CD8-positive, alpha-beta memory T cell (primary cell): Measurements from ENCODE around the gene CIPC. TPM values are rescaled to one million over a fixed set of nuclear protein-coding genes. Genes with fewer than 3 reads are reported as not detected.

Experiments
- CTCF ChIA-PET: fragments of 350-600 bp; sonication (Branson Sonifier 250); formaldehyde crosslinking; loops from one replicate; lab custom pipeline; 2021; ENCODE audit warnings: antibody characterized with exemption; lab: Charles Lee
- POLR2A ChIA-PET: fragments of 350-600 bp; sonication (Branson Sonifier 250); formaldehyde crosslinking; loops from one replicate; lab custom pipeline; 2021; ENCODE audit warnings: antibody characterized with exemption; lab: Charles Lee
- DNase-seq, 5 donors: peaks; one replicate each; pipeline versions ENCODE4 v3.0.0 to v3.0.0-alpha.2; 2020 to 2022; ENCODE audit warnings: mixed read lengths in 1 of 5
- H3K27ac ChIP-seq: one replicate; pipeline ENCODE4 v1.7.0; 2013; ENCODE audit warnings: low read depth, mild to moderate bottlenecking, low read length, moderate library complexity
- H3K27me3 ChIP-seq: 2 replicates; pipeline ENCODE4 v1.7.0; 2013; ENCODE audit warnings: low read length, mild to moderate bottlenecking; ENCODE audit not compliant: insufficient read depth, poor library complexity, severe bottlenecking
- H3K36me3 ChIP-seq: 2 replicates; pipeline ENCODE4 v1.7.0; 2013; ENCODE audit warnings: mild to moderate bottlenecking, low read length, moderate library complexity; ENCODE audit not compliant: insufficient read depth
- H3K4me1 ChIP-seq: 2 replicates; pipeline ENCODE4 v1.7.0; 2013; ENCODE audit warnings: mild to moderate bottlenecking, low read length, moderate library complexity; ENCODE audit not compliant: insufficient read depth
- H3K4me3 ChIP-seq: 2 replicates; pipeline ENCODE4 v1.7.0; 2013; ENCODE audit warnings: mild to moderate bottlenecking, low read length
- H3K9me3 ChIP-seq: 2 replicates; pipeline ENCODE4 v1.7.0; 2013; ENCODE audit warnings: mild to moderate bottlenecking, low read length
- H3K27ac Mint-ChIP-seq, 8 donors: one replicate each; pipeline ENCODE4 v1.8.0; 2020 to 2021; ENCODE audit warnings: mixed read lengths in 8 of 8, mild to moderate bottlenecking in 6 of 8, inconsistent platforms in 3 of 8, moderate library complexity in 3 of 8
- H3K27me3 Mint-ChIP-seq, 2 donors: one replicate each; pipeline ENCODE4 v1.8.0; 2020 to 2021; ENCODE audit warnings: mixed read lengths in 2 of 2, mild to moderate bottlenecking in 1 of 2, moderate library complexity in 1 of 2
- H3K36me3 Mint-ChIP-seq, 3 donors: one replicate each; pipeline ENCODE4 v1.8.0; 2020 to 2021; ENCODE audit warnings: mixed read lengths in 3 of 3, inconsistent platforms in 1 of 3, mild to moderate bottlenecking in 1 of 3
- H3K4me1 Mint-ChIP-seq, 3 donors: one replicate each; pipeline ENCODE4 v1.8.0; 2020 to 2021; ENCODE audit warnings: mixed read lengths in 3 of 3, inconsistent platforms in 1 of 3, mild to moderate bottlenecking in 1 of 3
- H3K4me3 Mint-ChIP-seq, 7 donors: one replicate each; pipeline ENCODE4 v1.8.0; 2020 to 2021; ENCODE audit warnings: mixed read lengths in 7 of 7, mild to moderate bottlenecking in 6 of 7, moderate library complexity in 4 of 7, inconsistent platforms in 2 of 7
- H3K9me3 Mint-ChIP-seq, 5 donors: one replicate each; pipeline ENCODE4 v1.8.0; 2020 to 2022; ENCODE audit warnings: mixed read lengths in 5 of 5, mild to moderate bottlenecking in 3 of 5, moderate library complexity in 2 of 5, inconsistent platforms in 1 of 5
- polyA plus RNA-seq: library from polyadenylated mRNA; unstranded; fragments of 300-500 nt; fragmentation: Illumina TruSeq; gene quantifications from one replicate; pipeline ENCODE4 v1.2.3, GENCODE V29; 2021
- total RNA-seq, 2 experiments: library from RNA; stranded (reverse); gene quantifications; one replicate each; pipeline ENCODE4 v1.2.3, GENCODE V29; 2021

The CIPC gene
- total and polyA plus RNA-seq, 3 experiments from 2014 or later, result 6.2 to 12.7 (median 10.5) TPM

DNA sequence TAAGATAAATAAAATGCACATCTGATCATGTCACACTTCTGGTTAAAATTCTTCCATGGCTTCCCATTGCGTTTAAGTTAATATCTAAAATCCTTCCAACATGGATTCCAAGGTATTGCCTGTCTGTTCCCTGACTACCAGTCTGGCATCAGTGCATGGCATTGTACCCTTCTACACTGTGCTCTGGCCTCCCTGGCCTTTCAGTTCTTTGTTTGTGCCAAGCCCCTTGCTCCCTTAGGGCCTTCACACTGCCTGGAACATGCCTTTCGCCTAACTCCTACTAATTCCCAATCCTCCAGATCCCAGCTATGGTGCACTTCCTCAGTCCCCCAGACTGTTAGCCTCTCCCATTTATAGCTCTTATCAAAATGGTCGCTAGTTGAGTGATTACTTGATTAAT lies 6.3 kb downstream of the CIPC start:
- no peaks in the 10 kb centered on the region for H3K9me3 ChIP-seq
- ChIA-PET POLR2A (no interaction called here), CTCF (interaction anchor here (1.4 kb wide), 1 partner anchor 20 kb away, joined by 4 read pairs; no protein-coding TSS in a partner anchor)
- H3K36me3 ChIP-seq, result no peaks in the 10 kb centered on the region
- Mint-ChIP-seq H3K9me3 (no peaks in the 10 kb centered on the region), H3K27me3 (no peaks in the 10 kb centered on the region), H3K27ac (peak overlapping the region in 1 of 8 donors; percentile 3), H3K36me3 (peaks cover 0 to 40% (median 9%) of the 10 kb centered on the region in 3 donors), H3K4me1 (peaks cover 4 to 24% (median 18%) of the 10 kb centered on the region in 3 donors), H3K4me3 (peak overlapping the region in 1 of 7 donors; percentile 21)
- no peak overlapping the region for H3K4me3 ChIP-seq
- no peak for DNase-seq
- no peak overlapping the region for H3K27ac ChIP-seq
- no peaks in the 10 kb centered on the region for H3K27me3 ChIP-seq
- H3K4me1 ChIP-seq, result peaks cover 3% of the 10 kb centered on the region

DNA sequence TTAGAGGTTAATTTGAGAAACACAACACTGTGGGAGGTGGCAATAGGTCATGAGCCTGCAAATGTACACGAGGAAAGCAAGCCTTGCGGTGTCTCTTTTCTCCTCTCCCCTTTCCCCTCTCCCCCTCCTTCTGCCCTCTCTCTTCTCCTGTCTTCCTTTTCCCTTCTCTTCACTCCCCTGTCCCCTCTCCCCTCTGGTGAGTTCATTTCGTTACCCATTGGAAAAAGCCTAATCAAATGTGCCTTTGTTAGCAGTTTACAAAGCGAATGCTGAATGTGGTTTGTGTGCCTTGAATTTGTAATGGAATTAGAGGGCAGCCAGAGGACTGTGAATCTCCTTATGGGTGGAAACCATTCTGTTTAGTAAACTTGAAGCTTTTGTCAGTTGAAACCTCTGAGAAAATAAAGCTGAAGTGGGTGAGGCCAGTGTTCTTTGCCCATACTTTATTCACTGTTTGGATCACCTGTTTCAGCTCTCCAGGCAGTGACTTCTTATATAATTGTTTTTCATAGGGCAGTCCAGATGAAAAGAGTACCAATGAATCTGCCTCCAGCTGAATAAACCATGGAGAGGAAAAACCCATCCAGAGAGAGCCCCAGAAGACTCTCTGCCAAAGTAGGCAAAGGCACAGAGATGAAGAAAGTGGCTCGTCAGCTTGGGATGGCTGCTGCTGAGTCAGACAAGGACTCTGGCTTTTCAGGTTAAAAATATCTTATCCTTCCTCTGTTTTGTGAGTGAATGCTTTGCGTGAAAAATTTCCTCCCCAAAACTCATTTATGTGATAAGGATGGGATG lies 7.3 kb downstream of the CIPC start:
- no peak overlapping the region for H3K4me3 ChIP-seq
- Mint-ChIP-seq H3K36me3 (peaks cover 0 to 49% (median 12%) of the 10 kb centered on the region in 3 donors), H3K4me1 (peaks cover 1 to 19% (median 12%) of the 10 kb centered on the region in 3 donors), H3K27me3 (no peaks in the 10 kb centered on the region), H3K9me3 (no peaks in the 10 kb centered on the region), H3K4me3 (no peak overlapping the region), H3K27ac (no peak overlapping the region)
- ChIA-PET POLR2A (interaction anchor here (0.5 kb wide), 1 partner anchor 9 kb away, joined by 4 read pairs; no protein-coding TSS in a partner anchor), CTCF (interaction anchor here (1.4 kb wide), 1 partner anchor 19 kb away, joined by 4 read pairs; no protein-coding TSS in a partner anchor)
- H3K4me1 ChIP-seq, result no peaks in the 10 kb centered on the region
- DNase-seq, result no peak
- H3K27ac ChIP-seq, result no peak overlapping the region
- no peaks in the 10 kb centered on the region for H3K36me3 ChIP-seq
- H3K27me3 ChIP-seq, result no peaks in the 10 kb centered on the region
- H3K9me3 ChIP-seq, result no peaks in the 10 kb centered on the region

DNA sequence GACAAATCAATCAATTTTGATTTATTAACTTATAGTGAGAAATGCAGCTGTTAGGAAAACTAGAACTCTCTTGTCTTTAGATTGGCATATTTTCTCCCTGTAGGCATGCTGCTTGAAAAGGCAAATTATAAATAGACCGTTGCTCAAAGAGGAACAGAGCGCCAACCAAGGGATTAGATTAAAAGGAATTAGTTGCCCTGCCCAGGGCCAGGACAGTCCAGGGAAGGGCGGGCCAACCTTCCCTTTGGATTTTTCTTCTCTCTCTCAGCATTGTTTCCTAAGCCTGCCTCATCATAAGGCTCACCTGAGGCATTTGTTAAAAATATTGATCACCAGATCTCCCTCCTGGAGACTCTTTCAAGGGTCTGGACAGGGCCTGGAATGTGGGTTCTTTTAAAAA lies 8.6 kb downstream of the CIPC start:
- Mint-ChIP-seq H3K27me3 (no peaks in the 10 kb centered on the region), H3K4me3 (no peak overlapping the region), H3K27ac (peak overlapping the region in 1 of 8 donors; percentile 69), H3K36me3 (peaks cover 0 to 60% (median 12%) of the 10 kb centered on the region in 3 donors), H3K4me1 (peaks cover 1 to 13% (median 12%) of the 10 kb centered on the region in 3 donors), H3K9me3 (no peaks in the 10 kb centered on the region)
- Histone ChIP-seq H3K27me3 (no peaks in the 10 kb centered on the region), H3K9me3 (no peaks in the 10 kb centered on the region), H3K4me1 (no peaks in the 10 kb centered on the region), H3K36me3 (peaks cover 8% of the 10 kb centered on the region), H3K4me3 (no peak overlapping the region), H3K27ac (no peak overlapping the region)
- CTCF ChIA-PET, result no interaction called here
- no peak for DNase-seq
- POLR2A ChIA-PET, result no interaction called here

DNA sequence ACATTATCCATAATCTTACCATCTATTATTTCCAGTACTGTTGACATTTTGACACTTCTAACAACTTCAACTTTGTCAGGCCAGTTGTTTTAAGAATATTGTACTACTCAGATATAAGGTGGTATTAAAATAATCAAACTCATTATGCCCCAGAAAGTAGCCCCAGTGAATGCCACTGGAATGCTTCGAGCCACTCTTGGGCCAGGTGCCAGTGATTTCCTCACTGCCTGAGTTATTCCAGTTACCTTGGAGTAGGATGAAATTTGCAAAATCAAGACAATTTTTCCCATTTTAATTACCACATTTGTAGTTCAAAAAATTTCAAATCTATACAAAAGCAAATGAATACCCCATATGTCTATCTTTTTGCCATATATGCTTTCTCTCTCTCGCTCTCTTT lies 9.2 kb downstream of the CIPC start:
- ChIA-PET CTCF (interaction anchor here (1.0 kb wide), 1 partner anchor 17 kb away, joined by 3 read pairs; no protein-coding TSS in a partner anchor), POLR2A (no interaction called here)
- Mint-ChIP-seq H3K27ac (peak overlapping the region in 1 of 8 donors; percentile 69), H3K4me1 (peaks cover 1 to 11% (median 9%) of the 10 kb centered on the region in 3 donors), H3K4me3 (no peak overlapping the region), H3K27me3 (no peaks in the 10 kb centered on the region), H3K9me3 (no peaks in the 10 kb centered on the region), H3K36me3 (peaks cover 0 to 62% (median 15%) of the 10 kb centered on the region in 3 donors)
- Histone ChIP-seq H3K27me3 (no peaks in the 10 kb centered on the region), H3K4me1 (no peaks in the 10 kb centered on the region), H3K27ac (no peak overlapping the region), H3K36me3 (peaks cover 14% of the 10 kb centered on the region), H3K9me3 (no peaks in the 10 kb centered on the region), H3K4me3 (no peak overlapping the region)
- DNase-seq, result no peak

DNA sequence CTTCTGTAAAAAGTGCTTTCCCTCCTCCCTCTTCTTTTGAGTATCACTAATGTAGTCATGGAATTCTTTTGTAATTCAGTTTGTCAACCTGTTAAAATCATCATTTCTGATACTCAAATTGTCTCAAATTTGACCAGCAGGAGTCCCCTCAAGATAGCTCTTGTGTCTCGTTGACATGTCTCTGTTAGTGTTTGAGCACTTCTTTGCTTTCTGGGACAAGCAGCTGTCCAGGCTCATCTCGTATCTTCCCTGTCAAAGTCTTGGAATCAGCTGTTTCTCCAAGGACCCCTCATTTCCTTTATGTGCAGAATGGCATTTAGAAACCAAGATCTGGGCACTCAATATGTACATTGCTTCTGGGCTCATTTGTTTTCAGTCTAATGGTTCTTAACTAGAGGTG lies 10.7 kb downstream of the CIPC start:
- CTCF ChIA-PET, result interaction anchor here (0.8 to 2.0 kb wide), 9 partner anchors 9 to 213 kb away, joined by 3 to 19 read pairs (median 4); no protein-coding TSS in a partner anchor
- H3K27me3 ChIP-seq, result no peaks in the 10 kb centered on the region
- H3K9me3 Mint-ChIP-seq, result no peaks in the 10 kb centered on the region
- no peak overlapping the region for H3K4me3 ChIP-seq
- H3K36me3 Mint-ChIP-seq, result peaks cover 0 to 72% (median 17%) of the 10 kb centered on the region in 3 donors
- no peaks in the 10 kb centered on the region for H3K27me3 Mint-ChIP-seq
- H3K4me1 ChIP-seq, result no peaks in the 10 kb centered on the region
- peak overlapping the region in 2 of 8 donors; percentile 14 to 77 for H3K27ac Mint-ChIP-seq
- peaks cover 22% of the 10 kb centered on the region for H3K36me3 ChIP-seq
- H3K9me3 ChIP-seq, result no peaks in the 10 kb centered on the region
- H3K4me1 Mint-ChIP-seq, result peaks cover 0 to 7% (median 1%) of the 10 kb centered on the region in 3 donors
- DNase-seq, result no peak
- H3K4me3 Mint-ChIP-seq, result no peak overlapping the region
- POLR2A ChIA-PET, result interaction anchor here (1.0 kb wide), 1 partner anchor 15 kb away, joined by 3 read pairs; no protein-coding TSS in a partner anchor
- H3K27ac ChIP-seq, result no peak overlapping the region

DNA sequence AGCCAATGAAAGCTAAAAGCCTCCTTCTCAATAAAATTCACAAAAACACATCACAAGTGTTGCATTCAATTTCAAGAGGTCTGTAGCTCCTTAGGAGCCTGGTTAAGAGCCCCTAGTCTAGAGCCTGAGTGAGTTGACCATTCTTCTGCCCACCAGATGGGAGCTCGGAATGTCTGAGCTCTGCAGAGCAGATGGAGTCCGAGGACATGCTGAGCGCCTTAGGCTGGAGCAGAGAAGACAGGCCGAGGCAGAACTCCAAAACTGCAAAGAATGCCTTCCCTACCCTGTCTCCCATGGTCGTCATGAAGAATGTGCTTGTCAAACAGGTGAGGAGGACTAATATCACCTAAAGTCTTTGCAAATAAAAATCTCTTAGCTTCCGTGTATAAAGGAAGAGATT lies 11.6 kb downstream of the CIPC start:
- POLR2A ChIA-PET, result no interaction called here

GRCh38 chr14:77110286-77110685 lies 12.2 kb downstream of the CIPC start:
- H3K4me1 ChIP-seq, result no peaks in the 10 kb centered on the region
- ChIA-PET POLR2A (no interaction called here), CTCF (interaction anchor here (2.0 kb wide), 1 partner anchor 14 kb away, joined by 14 read pairs; no protein-coding TSS in a partner anchor)
- H3K9me3 Mint-ChIP-seq, result no peaks in the 10 kb centered on the region
- no peak overlapping the region for H3K4me3 ChIP-seq
- peaks cover 0 to 7% (median 0%) of the 10 kb centered on the region in 3 donors for H3K4me1 Mint-ChIP-seq
- no peak overlapping the region for H3K4me3 Mint-ChIP-seq
- H3K27me3 Mint-ChIP-seq, result no peaks in the 10 kb centered on the region
- peaks cover 0 to 84% (median 23%) of the 10 kb centered on the region in 3 donors for H3K36me3 Mint-ChIP-seq
- no peak overlapping the region for H3K27ac ChIP-seq
- no peak for DNase-seq
- H3K27me3 ChIP-seq, result no peaks in the 10 kb centered on the region
- H3K36me3 ChIP-seq, result peaks cover 22% of the 10 kb centered on the region
- no peaks in the 10 kb centered on the region for H3K9me3 ChIP-seq
- peak overlapping the region in 1 of 8 donors; percentile 43 for H3K27ac Mint-ChIP-seq

More for the DNA sequence above, 11.6 kb downstream of the CIPC start:
- Histone ChIP-seq H3K9me3 (no peaks in the 10 kb centered on the region), H3K36me3 (peaks cover 22% of the 10 kb centered on the region), H3K27ac (no peak overlapping the region), H3K4me1 (no peaks in the 10 kb centered on the region), H3K4me3 (no peak overlapping the region), H3K27me3 (no peaks in the 10 kb centered on the region)
- CTCF ChIA-PET, result interaction anchor here (0.8 to 2.0 kb wide), 7 partner anchors 9 to 40 kb away, joined by 3 to 19 read pairs (median 4); no protein-coding TSS in a partner anchor
- DNase-seq, result no peak
- no peaks in the 10 kb centered on the region for H3K9me3 Mint-ChIP-seq
- peaks cover 0 to 7% (median 0%) of the 10 kb centered on the region in 3 donors for H3K4me1 Mint-ChIP-seq
- peak overlapping the region in 2 of 8 donors; percentile 32 to 75 for H3K27ac Mint-ChIP-seq
- no peak overlapping the region for H3K4me3 Mint-ChIP-seq
- H3K27me3 Mint-ChIP-seq, result no peaks in the 10 kb centered on the region
- H3K36me3 Mint-ChIP-seq, result peaks cover 0 to 77% (median 18%) of the 10 kb centered on the region in 3 donors
